ENCODE results near the gene PITPNC1.

DNA sequence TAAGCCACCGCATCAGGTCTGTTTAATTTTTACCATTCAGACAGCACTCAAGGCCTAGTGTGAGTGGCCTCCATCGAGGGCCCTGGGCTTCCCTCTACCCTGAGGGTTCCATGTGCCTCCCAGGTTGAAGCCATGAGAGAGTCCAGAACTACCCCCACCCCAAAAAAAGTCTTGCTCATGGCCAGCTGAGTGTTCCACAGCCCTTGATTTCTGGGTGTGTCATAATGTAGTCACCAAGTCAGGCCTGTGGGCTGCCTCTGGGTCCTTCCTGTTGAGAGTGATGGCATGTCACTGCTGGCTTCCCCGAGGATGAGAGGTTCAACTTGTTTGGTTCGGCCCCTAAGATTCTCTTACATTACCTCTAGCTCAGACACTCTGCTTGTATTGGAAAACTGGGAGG lies 100.6 kb downstream of the PITPNC1 start:
- no peak for TF ChIP-seq POLR2A (IDR thresholded peaks at IDR 0.05)
- no peak for TF ChIP-seq POLR2AphosphoS5 (IDR thresholded peaks at IDR 0.05)
- TF ChIP-seq, protein P1, sequence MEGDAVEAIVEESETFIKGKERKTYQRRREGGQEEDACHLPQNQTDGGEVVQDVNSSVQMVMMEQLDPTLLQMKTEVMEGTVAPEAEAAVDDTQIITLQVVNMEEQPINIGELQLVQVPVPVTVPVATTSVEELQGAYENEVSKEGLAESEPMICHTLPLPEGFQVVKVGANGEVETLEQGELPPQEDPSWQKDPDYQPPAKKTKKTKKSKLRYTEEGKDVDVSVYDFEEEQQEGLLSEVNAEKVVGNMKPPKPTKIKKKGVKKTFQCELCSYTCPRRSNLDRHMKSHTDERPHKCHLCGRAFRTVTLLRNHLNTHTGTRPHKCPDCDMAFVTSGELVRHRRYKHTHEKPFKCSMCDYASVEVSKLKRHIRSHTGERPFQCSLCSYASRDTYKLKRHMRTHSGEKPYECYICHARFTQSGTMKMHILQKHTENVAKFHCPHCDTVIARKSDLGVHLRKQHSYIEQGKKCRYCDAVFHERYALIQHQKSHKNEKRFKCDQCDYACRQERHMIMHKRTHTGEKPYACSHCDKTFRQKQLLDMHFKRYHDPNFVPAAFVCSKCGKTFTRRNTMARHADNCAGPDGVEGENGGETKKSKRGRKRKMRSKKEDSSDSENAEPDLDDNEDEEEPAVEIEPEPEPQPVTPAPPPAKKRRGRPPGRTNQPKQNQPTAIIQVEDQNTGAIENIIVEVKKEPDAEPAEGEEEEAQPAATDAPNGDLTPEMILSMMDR (IDR thresholded peaks at IDR 0.05) = no peak

Data from upper lobe of left lung (tissue), 4 donors.